Panc1 (cell line): ENCODE measurements around the gene AHR. TPM values are rescaled to one million over a fixed set of nuclear protein-coding genes. Genes with fewer than 3 reads are reported as not detected.

Source experiments
- ATAC-seq: fragments of 200-7000 bp; cut with Tn5 transposase; 2 replicates; pipeline ENCODE4 v1.9.1; 2020; ENCODE audit warnings: mild to moderate bottlenecking, moderate library complexity
- Bru-seq: library from RNA; stranded (reverse); fragments of 400-500 nt; gene quantifications from one replicate; lab custom pipeline; 2021; lab: Mats Ljungman, UMichigan
- BruChase-seq, 2 experiments: library from RNA; stranded (reverse); fragments of 400-500 nt; gene quantifications; one replicate each; lab custom pipeline; 2021; lab: Mats Ljungman, UMichigan
- BruUV-seq: library from RNA; stranded (reverse); fragments of 400-500 nt; replicated peaks from 2 replicates; lab custom pipeline; 2021; lab: Mats Ljungman, UMichigan
- CTCF ChIA-PET: fragments of 300-600 bp; sonication (Branson Sonifier 250); formaldehyde crosslinking; loops from one replicate; lab custom pipeline; 2022; ENCODE audit warnings: antibody characterized with exemption; lab: Charles Lee
- POLR2A ChIA-PET: fragments of 300-600 bp; sonication (Branson Sonifier 250); formaldehyde crosslinking; loops from one replicate; lab custom pipeline; 2022; ENCODE audit warnings: antibody characterized with exemption; lab: Charles Lee
- DNase-seq: peaks from one replicate; pipeline ENCODE4 v3.0.0-alpha.2; 2010; ENCODE audit warnings: low read depth, low spot score
- H3K27ac ChIP-seq: 2 replicates; pipeline ENCODE4 v1.5.1; 2011; ENCODE audit warnings: mild to moderate bottlenecking, low read length, inconsistent platforms
- H3K27me3 ChIP-seq: fragments of 200-500 bp; sonication (Bioruptor generic); 2 replicates; pipeline ENCODE4 v1.6.0; 2014; ENCODE audit warnings: low read length, inconsistent platforms; ENCODE audit not compliant: control insufficient read depth, insufficient read depth
- H3K36me3 ChIP-seq: fragments of 200-500 bp; sonication (Bioruptor generic); 2 replicates; pipeline ENCODE4 v1.5.1; 2014; ENCODE audit warnings: inconsistent platforms, mild to moderate bottlenecking, low read length, moderate library complexity; ENCODE audit not compliant: control insufficient read depth, insufficient read depth
- H3K4me1 ChIP-seq: 2 replicates; pipeline ENCODE4 v1.5.1; 2011; ENCODE audit warnings: inconsistent platforms, mild to moderate bottlenecking, low read length, moderate library complexity; ENCODE audit not compliant: control insufficient read depth, insufficient read depth
- H3K4me3 ChIP-seq, 2 experiments: 2 replicates each; pipeline ENCODE4 v1.5.1; 2011 to 2012; ENCODE audit warnings: low read depth in 2 of 2, low read length in 2 of 2, mild to moderate bottlenecking in 2 of 2, inconsistent platforms in 1 of 2, moderate library complexity in 1 of 2
- H3K9me3 ChIP-seq: fragments of 200-500 bp; sonication (Bioruptor generic); 2 replicates; pipeline ENCODE4 v1.5.1; 2014; ENCODE audit warnings: low read depth, mild to moderate bottlenecking, inconsistent platforms, low read length, moderate library complexity; ENCODE audit not compliant: control insufficient read depth, insufficient read depth
- CTCF ChIP-seq: fragments of 450-650 bp; IDR thresholded peaks from 2 replicates; pipeline ENCODE4 v1.5.1; 2017; ENCODE audit warnings: mild to moderate bottlenecking
- POLR2AphosphoS5 ChIP-seq: IDR thresholded peaks from 2 replicates; pipeline ENCODE4 v1.6.1; 2012; ENCODE audit warnings: mild to moderate bottlenecking, low read depth, low read length, moderate library complexity
- SIN3A ChIP-seq: IDR thresholded peaks from 2 replicates; pipeline ENCODE4 v1.6.1; 2012; ENCODE audit warnings: low read depth, mild to moderate bottlenecking, low read length, moderate library complexity, borderline replicate concordance; ENCODE audit not compliant: insufficient read depth
- TCF7L2 ChIP-seq: IDR thresholded peaks from 2 replicates; pipeline ENCODE4 v1.6.1; 2011; ENCODE audit warnings: mild to moderate bottlenecking, low read depth, low read length, inconsistent platforms
- in situ Hi-C: cut with HindIII; loops from 2 replicates; pipeline ENCODE4 v1.10.0; 2016; ENCODE audit warnings: low sequenced_read_pairs, low pct_unique_long_range_greater_than_20kb
- intact Hi-C: fragments of 100-400 bp; cut with micrococcal nuclease; formaldehyde crosslinking; loops from one replicate; pipeline ENCODE4 v1.10.0; 2022; ENCODE audit not compliant: unreplicated experiment
- long read RNA-seq: library from polyadenylated mRNA; unstranded; transcript quantifications from one replicate; pipeline ENCODE4 v2.0.0, GENCODE V29; 2021; ENCODE audit not compliant: unreplicated experiment
- polyA plus RNA-seq: library from polyadenylated mRNA; unstranded; fragments of >200 nt; gene quantifications from one replicate; pipeline ENCODE4 v1.2.1, GENCODE V29; 2012; ENCODE audit warnings: missing spikeins; ENCODE audit not compliant: insufficient read length
- total RNA-seq: library from RNA; stranded (reverse); gene quantifications from one replicate; pipeline ENCODE4 v1.2.1, GENCODE V29; 2021; ENCODE audit not compliant: unreplicated experiment
- TF ChIP-seq, protein P1 (sequence below), 2 experiments: IDR thresholded peaks; 2 replicates each; pipeline ENCODE4 v1.6.1; 2011 to 2012; ENCODE audit warnings: low read depth in 2 of 2, control low read depth in 1 of 2, low read length in 1 of 2, mild to moderate bottlenecking in 1 of 2, moderate library complexity in 1 of 2; ENCODE audit not compliant: insufficient read depth in 1 of 2

The AHR gene
- total RNA-seq (36.6 TPM), Bru-seq, nascent RNA (percentile 32 among the genes with signal in this experiment), BruChase-seq, experiment 1, labeled RNA remaining after a 2-hour chase (percentile 54 among the genes with signal in this experiment), BruChase-seq, experiment 2, labeled RNA remaining after a 6-hour chase (percentile 41 among the genes with signal in this experiment)
- 9.1 TPM for polyA plus RNA-seq
- long read RNA-seq, full-length matches to known transcripts = 10 of 26 reads
- long read RNA-seq, partial matches to known transcripts = 5 of 26 reads
- long read RNA-seq, other reads (novel, unspliced or antisense) = 11 of 26 reads

DNA sequence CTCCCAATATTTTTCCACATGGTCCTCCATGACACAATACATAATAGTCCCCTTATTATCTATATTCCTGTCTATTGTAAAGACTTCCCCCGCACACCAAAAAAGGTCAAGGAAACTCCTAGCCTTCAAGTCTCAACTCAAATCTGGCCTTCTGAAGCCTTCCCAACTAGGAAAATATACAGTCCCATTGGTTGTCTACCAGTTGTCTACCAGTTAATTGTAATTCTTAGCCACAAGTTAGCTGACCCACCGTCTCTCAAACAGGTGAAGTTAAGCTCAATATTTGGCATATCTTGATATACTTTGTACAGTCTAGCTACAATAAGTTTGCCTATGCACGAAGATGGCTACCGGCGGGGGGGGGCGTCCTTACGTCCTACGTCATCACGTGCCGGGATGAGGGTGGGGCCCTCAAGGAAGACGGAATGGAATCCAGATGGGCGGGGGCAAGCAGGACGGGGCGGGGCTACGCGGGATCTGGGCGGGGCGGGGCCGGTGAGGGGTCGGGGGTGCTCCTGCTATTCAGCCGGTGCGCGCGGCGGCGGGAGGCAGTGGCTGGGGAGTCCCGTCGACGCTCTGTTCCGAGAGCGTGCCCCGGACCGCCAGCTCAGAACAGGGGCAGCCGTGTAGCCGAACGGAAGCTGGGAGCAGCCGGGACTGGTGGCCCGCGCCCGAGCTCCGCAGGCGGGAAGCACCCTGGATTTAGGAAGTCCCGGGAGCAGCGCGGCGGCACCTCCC is at the start of gene AHR:
TSS of gene AHR (plus strand) at position 551 of the 738 bp plus-strand sequence. CDS start 613 bp downstream, outside the sequence.
- ATAC-seq (peak; percentile 88), DNase-seq (no peak)
- TF ChIP-seq POLR2AphosphoS5 = peak; percentile 86
- no peak for TF ChIP-seq TCF7L2
- TF ChIP-seq, protein P1, sequence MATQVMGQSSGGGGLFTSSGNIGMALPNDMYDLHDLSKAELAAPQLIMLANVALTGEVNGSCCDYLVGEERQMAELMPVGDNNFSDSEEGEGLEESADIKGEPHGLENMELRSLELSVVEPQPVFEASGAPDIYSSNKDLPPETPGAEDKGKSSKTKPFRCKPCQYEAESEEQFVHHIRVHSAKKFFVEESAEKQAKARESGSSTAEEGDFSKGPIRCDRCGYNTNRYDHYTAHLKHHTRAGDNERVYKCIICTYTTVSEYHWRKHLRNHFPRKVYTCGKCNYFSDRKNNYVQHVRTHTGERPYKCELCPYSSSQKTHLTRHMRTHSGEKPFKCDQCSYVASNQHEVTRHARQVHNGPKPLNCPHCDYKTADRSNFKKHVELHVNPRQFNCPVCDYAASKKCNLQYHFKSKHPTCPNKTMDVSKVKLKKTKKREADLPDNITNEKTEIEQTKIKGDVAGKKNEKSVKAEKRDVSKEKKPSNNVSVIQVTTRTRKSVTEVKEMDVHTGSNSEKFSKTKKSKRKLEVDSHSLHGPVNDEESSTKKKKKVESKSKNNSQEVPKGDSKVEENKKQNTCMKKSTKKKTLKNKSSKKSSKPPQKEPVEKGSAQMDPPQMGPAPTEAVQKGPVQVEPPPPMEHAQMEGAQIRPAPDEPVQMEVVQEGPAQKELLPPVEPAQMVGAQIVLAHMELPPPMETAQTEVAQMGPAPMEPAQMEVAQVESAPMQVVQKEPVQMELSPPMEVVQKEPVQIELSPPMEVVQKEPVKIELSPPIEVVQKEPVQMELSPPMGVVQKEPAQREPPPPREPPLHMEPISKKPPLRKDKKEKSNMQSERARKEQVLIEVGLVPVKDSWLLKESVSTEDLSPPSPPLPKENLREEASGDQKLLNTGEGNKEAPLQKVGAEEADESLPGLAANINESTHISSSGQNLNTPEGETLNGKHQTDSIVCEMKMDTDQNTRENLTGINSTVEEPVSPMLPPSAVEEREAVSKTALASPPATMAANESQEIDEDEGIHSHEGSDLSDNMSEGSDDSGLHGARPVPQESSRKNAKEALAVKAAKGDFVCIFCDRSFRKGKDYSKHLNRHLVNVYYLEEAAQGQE (IDR thresholded peaks at IDR 0.05; ENCODE audit: insufficient read depth in 1 of 2, low read depth in 2 of 2, low read length in 1 of 2) = no peak; a peak in 1 of 4 replicates
- TF ChIP-seq CTCF = no peak
- no peak for TF ChIP-seq SIN3A
- peak within 1 kb of the TSS; percentile 64 to 93 for H3K4me3 ChIP-seq
- ChIA-PET POLR2A (interaction anchor here (0.6 to 0.7 kb wide), 12 partner anchors 12 to 1837 kb away, joined by 3 to 11 read pairs (median 4); no protein-coding TSS in a partner anchor), CTCF (interaction anchor here (0.6 to 0.7 kb wide), 3 partner anchors 9 to 341 kb away, joined by 4 to 5 read pairs (median 4); no protein-coding TSS in a partner anchor)
- H3K27me3 ChIP-seq = no peaks in the 10 kb centered on the region
- H3K4me1 ChIP-seq = peaks cover 21% of the 10 kb centered on the region
- peak within 1 kb of the TSS; percentile 96 for H3K27ac ChIP-seq
- H3K9me3 ChIP-seq = no peaks in the 10 kb centered on the region
- in situ Hi-C loops (no loop called here), intact Hi-C loops (no loop called here)
- H3K36me3 ChIP-seq = no peaks in the 10 kb centered on the region
- TSS peak; percentile 90 for BruUV-seq

DNA sequence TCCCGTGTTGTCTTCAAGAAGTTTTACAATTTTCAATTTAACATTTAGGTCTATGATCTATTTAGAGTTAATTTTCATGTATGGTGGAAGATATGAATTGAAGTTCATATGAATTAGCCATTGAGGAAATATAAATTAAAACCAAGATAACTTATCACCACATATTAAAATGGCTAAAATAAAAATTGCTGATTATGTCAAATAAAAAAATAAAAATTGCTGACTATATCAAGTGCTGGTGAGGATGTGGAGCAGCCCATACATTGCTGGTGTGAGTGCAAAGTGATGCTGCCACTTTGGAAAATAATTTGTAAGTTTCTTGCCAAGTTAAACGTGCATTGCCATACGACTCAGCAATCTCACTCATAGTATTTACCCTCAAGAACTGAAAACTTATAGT is 44.6 kb upstream of the AHR start:
- DNase-seq (no peak), ATAC-seq (no peak)
- H3K27ac ChIP-seq = no peak overlapping the region
- ChIA-PET CTCF (no interaction called here), POLR2A (no interaction called here)
- intact Hi-C loops (no loop called here), in situ Hi-C loops (no loop called here)
- H3K9me3 ChIP-seq = no peaks in the 10 kb centered on the region
- H3K4me1 ChIP-seq = no peaks in the 10 kb centered on the region
- no peaks in the 10 kb centered on the region for H3K36me3 ChIP-seq
- no TSS peak for BruUV-seq
- H3K4me3 ChIP-seq = no peak overlapping the region
- no peaks in the 10 kb centered on the region for H3K27me3 ChIP-seq
- no peak for TF ChIP-seq TCF7L2
- TF ChIP-seq, protein P1 (IDR thresholded peaks at IDR 0.05; ENCODE audit: insufficient read depth in 1 of 2, low read depth in 2 of 2, low read length in 1 of 2) = no peak
- TF ChIP-seq SIN3A = no peak
- TF ChIP-seq POLR2AphosphoS5 = no peak
- TF ChIP-seq CTCF = no peak
